ENCODE data around the gene RACGAP1.

The RACGAP1 gene

GRCh38 chr12:49963976-49964815 is 61.1 kb downstream of the RACGAP1 start:
- H3K4me1 ChIP-seq (ENCODE audit: insufficient read depth, poor library complexity, severe bottlenecking), result peaks cover 23% of the 10 kb centered on the region
- H3K4me3 ChIP-seq (ENCODE audit: severe bottlenecking), result no peak overlapping the region
- H3K27me3 ChIP-seq (ENCODE audit: insufficient read depth, poor library complexity, severe bottlenecking), result no peaks in the 10 kb centered on the region
- H3K27ac ChIP-seq (ENCODE audit: poor library complexity, severe bottlenecking), result no peak overlapping the region
- H3K36me3 ChIP-seq (ENCODE audit: low read depth), result no peaks in the 10 kb centered on the region
- DNase-seq (ENCODE audit: low spot score) (peak; percentile 18), ATAC-seq (ENCODE audit: low read depth) (no peak)
- no peak for TF ChIP-seq CTCF (IDR thresholded peaks at IDR 0.05; ENCODE audit: poor library complexity, severe bottlenecking)
- no peaks in the 10 kb centered on the region for H3K9me3 ChIP-seq (ENCODE audit: severe bottlenecking)

- Histone ChIP-seq H3K27me3 (ENCODE audit: insufficient read depth, poor library complexity, severe bottlenecking) (no peaks in the 10 kb centered on the region), H3K4me1 (ENCODE audit: insufficient read depth, poor library complexity, severe bottlenecking) (peaks cover 24% of the 10 kb centered on the region), H3K4me3 (ENCODE audit: severe bottlenecking) (no peak overlapping the region), H3K9me3 (ENCODE audit: severe bottlenecking) (no peaks in the 10 kb centered on the region), H3K27ac (ENCODE audit: poor library complexity, severe bottlenecking) (no peak overlapping the region), H3K36me3 (ENCODE audit: low read depth) (no peaks in the 10 kb centered on the region)
- TF ChIP-seq CTCF (IDR thresholded peaks at IDR 0.05; ENCODE audit: poor library complexity, severe bottlenecking), result no peak
- peak; percentile 91 for DNase-seq (ENCODE audit: low spot score)
- ATAC-seq (ENCODE audit: low read depth), result peak; percentile 69
Measured at GRCh38 chr12:49962861-49963765, 62.2 kb downstream of the RACGAP1 start.

- Histone ChIP-seq H3K27ac (ENCODE audit: poor library complexity, severe bottlenecking) (no peak overlapping the region), H3K27me3 (ENCODE audit: insufficient read depth, poor library complexity, severe bottlenecking) (no peaks in the 10 kb centered on the region), H3K4me1 (ENCODE audit: insufficient read depth, poor library complexity, severe bottlenecking) (peaks cover 24% of the 10 kb centered on the region), H3K4me3 (ENCODE audit: severe bottlenecking) (no peak overlapping the region), H3K36me3 (ENCODE audit: low read depth) (no peaks in the 10 kb centered on the region), H3K9me3 (ENCODE audit: severe bottlenecking) (no peaks in the 10 kb centered on the region)
- DNase-seq (ENCODE audit: low spot score), result no peak
- ATAC-seq (ENCODE audit: low read depth), result no peak
- TF ChIP-seq CTCF (IDR thresholded peaks at IDR 0.05; ENCODE audit: poor library complexity, severe bottlenecking), result no peak
Measured at GRCh38 chr12:49961993-49962764, 63.1 kb downstream of the RACGAP1 start.

- Histone ChIP-seq H3K4me1 (ENCODE audit: insufficient read depth, poor library complexity, severe bottlenecking) (peaks cover 24% of the 10 kb centered on the region), H3K27ac (ENCODE audit: poor library complexity, severe bottlenecking) (no peak within 1 kb of the TSS), H3K4me3 (ENCODE audit: severe bottlenecking) (no peak within 1 kb of the TSS), H3K36me3 (ENCODE audit: low read depth) (no peaks in the 10 kb centered on the region), H3K27me3 (ENCODE audit: insufficient read depth, poor library complexity, severe bottlenecking) (no peaks in the 10 kb centered on the region), H3K9me3 (ENCODE audit: severe bottlenecking) (no peaks in the 10 kb centered on the region)
- no peak for ATAC-seq (ENCODE audit: low read depth)
- no peak for DNase-seq (ENCODE audit: low spot score)
- no peak for TF ChIP-seq CTCF (IDR thresholded peaks at IDR 0.05; ENCODE audit: poor library complexity, severe bottlenecking)
Measured at GRCh38 chr12:49961111-49961922, 64.0 kb downstream of the RACGAP1 start, which contains the start of gene AQP5. Gene AQP5 (plus strand): TSS chr12:49961872. CDS start chr12:49962018, 146 bp downstream.
